Brain microvascular endothelial cell (primary cell): ENCODE measurements around the gene EFTUD2.

ENCODE experiments used
- DNase-seq: peaks from one replicate; pipeline ENCODE4 v3.0.0-alpha.2; 2020
- H3K27ac ChIP-seq: fragments of 250-450 bp; sonication (Bioruptor Pico); 2 replicates; pipeline ENCODE4 v1.5.1; 2020; ENCODE audit warnings: mild to moderate bottlenecking, moderate library complexity
- H3K27me3 ChIP-seq: fragments of 250-450 bp; sonication (Bioruptor Pico); replicated peaks from 2 replicates; pipeline ENCODE4 v1.5.1; 2020; ENCODE audit warnings: mild to moderate bottlenecking
- H3K36me3 ChIP-seq: fragments of 250-450 bp; sonication (Bioruptor Pico); replicated peaks from 2 replicates; pipeline ENCODE4 v1.5.1; 2020; ENCODE audit warnings: mild to moderate bottlenecking
- H3K4me3 ChIP-seq: 2 replicates; pipeline ENCODE4 v1.5.1; 2011; ENCODE audit warnings: low read depth, mild to moderate bottlenecking, control low read depth, low read length, moderate library complexity
- in situ Hi-C: cut with HindIII; loops from 2 replicates; pipeline ENCODE4 v1.10.0; 2017; ENCODE audit warnings: low sequenced_read_pairs, low pct_ligation_motif_present
- TF ChIP-seq, protein P1 (sequence below): IDR thresholded peaks from 2 replicates; pipeline ENCODE4 v1.5.1; 2011; ENCODE audit warnings: low read depth, mild to moderate bottlenecking, moderate library complexity, low read length, control low read depth, inconsistent platforms; ENCODE audit errors: missing control alignments

The EFTUD2 gene

DNA sequence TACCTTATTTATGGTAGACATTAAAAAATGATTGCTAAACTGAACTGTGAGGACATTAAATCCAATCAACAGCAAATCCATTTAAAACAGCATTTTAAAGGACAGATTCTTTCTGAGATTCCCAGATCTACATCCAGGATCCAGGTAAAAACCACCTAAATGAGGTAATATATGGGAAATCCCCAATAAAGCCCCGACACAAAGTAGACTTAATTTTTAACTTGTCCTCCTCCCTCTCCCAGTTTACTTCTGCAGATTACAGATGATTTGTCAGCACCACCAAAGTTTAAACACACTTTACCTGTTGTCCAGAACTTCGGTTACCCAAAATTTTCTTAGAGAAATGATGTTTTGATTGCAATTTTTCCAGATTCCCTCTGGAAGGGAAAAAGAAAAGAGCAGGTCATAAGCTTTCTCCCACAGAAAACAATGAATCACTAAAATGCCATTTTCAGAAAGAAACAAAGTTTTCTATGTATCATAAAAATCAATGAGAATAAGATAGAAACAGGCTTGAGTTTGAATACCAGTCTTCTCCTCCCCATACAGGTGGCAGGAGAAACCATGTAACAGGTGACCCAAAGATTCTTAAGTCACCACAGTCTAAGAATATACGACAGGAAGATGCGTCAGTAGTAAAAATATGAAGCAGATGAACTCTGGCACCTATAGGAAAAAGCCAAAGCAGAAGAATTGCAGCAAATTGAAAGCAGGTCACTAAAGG, 92.0 kb downstream of the EFTUD2 start:
- Histone ChIP-seq H3K36me3 (peaks cover 18% of the 10 kb centered on the region), H3K4me3 (no peak overlapping the region), H3K27ac (no peak overlapping the region), H3K27me3 (no peaks in the 10 kb centered on the region)
- TF ChIP-seq, protein P1, sequence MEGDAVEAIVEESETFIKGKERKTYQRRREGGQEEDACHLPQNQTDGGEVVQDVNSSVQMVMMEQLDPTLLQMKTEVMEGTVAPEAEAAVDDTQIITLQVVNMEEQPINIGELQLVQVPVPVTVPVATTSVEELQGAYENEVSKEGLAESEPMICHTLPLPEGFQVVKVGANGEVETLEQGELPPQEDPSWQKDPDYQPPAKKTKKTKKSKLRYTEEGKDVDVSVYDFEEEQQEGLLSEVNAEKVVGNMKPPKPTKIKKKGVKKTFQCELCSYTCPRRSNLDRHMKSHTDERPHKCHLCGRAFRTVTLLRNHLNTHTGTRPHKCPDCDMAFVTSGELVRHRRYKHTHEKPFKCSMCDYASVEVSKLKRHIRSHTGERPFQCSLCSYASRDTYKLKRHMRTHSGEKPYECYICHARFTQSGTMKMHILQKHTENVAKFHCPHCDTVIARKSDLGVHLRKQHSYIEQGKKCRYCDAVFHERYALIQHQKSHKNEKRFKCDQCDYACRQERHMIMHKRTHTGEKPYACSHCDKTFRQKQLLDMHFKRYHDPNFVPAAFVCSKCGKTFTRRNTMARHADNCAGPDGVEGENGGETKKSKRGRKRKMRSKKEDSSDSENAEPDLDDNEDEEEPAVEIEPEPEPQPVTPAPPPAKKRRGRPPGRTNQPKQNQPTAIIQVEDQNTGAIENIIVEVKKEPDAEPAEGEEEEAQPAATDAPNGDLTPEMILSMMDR: no peak
- in situ Hi-C loops: no loop called here
- DNase-seq: no peak

DNA sequence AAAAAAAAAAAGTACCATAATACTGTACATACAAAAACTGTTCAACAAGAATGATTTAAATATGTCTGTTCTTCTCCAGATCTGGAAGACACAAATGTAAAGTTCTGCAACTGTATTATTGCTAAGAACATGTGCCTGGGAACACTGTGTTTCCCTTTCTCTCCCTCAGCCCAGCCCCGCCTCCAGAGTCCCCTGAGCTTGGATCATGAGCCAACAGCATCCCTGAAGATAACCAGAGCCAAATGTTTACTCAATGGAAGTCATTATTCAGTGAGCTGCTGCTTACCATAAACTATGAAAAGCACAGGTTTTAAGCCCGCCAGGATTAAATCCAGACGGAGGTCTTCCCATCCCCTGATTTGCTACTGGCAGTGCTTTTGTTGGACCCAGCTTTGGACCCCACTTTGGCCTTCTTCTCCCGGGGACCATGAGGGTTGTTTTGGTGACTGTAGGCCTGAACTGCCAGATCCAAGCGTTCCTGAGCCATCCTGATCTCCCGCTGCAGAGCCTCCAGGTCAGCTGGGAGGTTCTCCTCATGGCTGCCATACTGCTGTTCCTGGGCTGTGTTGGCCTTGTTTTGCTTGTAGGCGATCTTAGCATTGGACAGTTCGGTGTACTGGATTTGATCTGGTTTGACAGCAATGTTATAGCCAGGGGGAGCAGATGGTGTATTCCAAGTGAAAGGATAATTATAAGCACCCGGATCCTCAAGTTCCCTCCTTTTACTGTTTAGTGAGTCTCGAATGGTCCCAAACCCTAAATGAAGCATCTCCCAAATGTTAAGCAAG, 94.7 kb downstream of the EFTUD2 start:
- in situ Hi-C loops: no loop called here
- no peak for DNase-seq
- no peak overlapping the region for H3K27ac ChIP-seq
- TF ChIP-seq, protein P1: no peak
- peaks cover 27% of the 10 kb centered on the region for H3K36me3 ChIP-seq
- no peak overlapping the region for H3K4me3 ChIP-seq
- no peaks in the 10 kb centered on the region for H3K27me3 ChIP-seq

DNA sequence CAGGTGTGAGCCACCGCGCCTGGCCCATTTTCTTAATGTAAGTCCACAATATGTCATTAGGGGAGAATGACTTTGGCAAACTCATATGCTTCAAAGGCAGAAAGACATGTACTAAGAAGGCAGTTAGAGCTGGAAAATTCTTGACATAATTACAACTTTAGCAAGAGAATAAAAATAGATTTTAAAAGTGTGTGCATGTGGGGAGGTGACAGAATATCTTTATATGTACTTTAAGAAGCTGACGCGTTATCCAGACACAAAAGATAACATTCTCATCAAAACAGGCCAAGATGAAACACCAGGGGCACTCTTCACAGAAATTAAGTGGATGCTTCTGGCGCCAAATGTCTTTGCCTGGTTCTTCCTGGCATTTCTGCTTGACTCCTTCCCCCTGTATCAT, 97.4 kb downstream of the EFTUD2 start:
- no peak overlapping the region for H3K4me3 ChIP-seq
- in situ Hi-C loops: no loop called here
- H3K36me3 ChIP-seq: peaks cover 27% of the 10 kb centered on the region
- TF ChIP-seq, protein P1: no peak
- no peaks in the 10 kb centered on the region for H3K27me3 ChIP-seq
- H3K27ac ChIP-seq: no peak overlapping the region
- DNase-seq: no peak
